ENCODE results near the gene CHMP1A. TPM values are rescaled to one million over a fixed set of nuclear protein-coding genes. Genes with fewer than 3 reads are reported as not detected.

CHMP1A gene
- total and polyA plus RNA-seq, 2 donors (not counting 1 experiment from before 2014, with no cell fraction given), result 61.0 to 66.2 TPM

Other genes with a start within 250 kb of the CHMP1A start
- gene ANKRD11, start 167.1 kb downstream of the CHMP1A start, total RNA-seq, result 39.8 and 71.2 TPM in 2 replicates
- 41.5 and 48.8 TPM in 2 replicates for gene ANKRD11, start 167.1 kb downstream of the CHMP1A start, polyA plus RNA-seq
- gene SPG7, start 149.3 kb downstream of the CHMP1A start, total RNA-seq, result 83.5 and 107 TPM in 2 replicates
- 35.1 and 53.3 TPM in 2 replicates for gene SPG7, start 149.3 kb downstream of the CHMP1A start, polyA plus RNA-seq
- 3,823 and 3,824 TPM in 2 replicates for gene RPL13, start 97.0 kb downstream of the CHMP1A start, total RNA-seq
- gene RPL13, start 97.0 kb downstream of the CHMP1A start, polyA plus RNA-seq, result 1,441 and 1,442 TPM in 2 replicates
- gene CPNE7, start 82.0 kb downstream of the CHMP1A start, total RNA-seq, result 13.1 and 53.0 TPM in 2 replicates
- 10.2 and 14.5 TPM in 2 replicates for gene CPNE7, start 82.0 kb downstream of the CHMP1A start, polyA plus RNA-seq
- under 0.01 and 0.17 TPM in 2 replicates for gene DPEP1, start 44.1 kb downstream of the CHMP1A start, total RNA-seq
- not detected in 2 replicates for gene DPEP1, start 44.1 kb downstream of the CHMP1A start, polyA plus RNA-seq
- gene SPATA33, start 128 bp upstream of the CHMP1A start, total RNA-seq, result 1.5 and 2.0 TPM in 2 replicates
- 2.8 and 5.2 TPM in 2 replicates for gene SPATA33, start 128 bp upstream of the CHMP1A start, polyA plus RNA-seq
- gene CDK10, start 29.0 kb upstream of the CHMP1A start, total RNA-seq, result 37.5 and 41.9 TPM in 2 replicates
- 22.9 and 27.3 TPM in 2 replicates for gene CDK10, start 29.0 kb upstream of the CHMP1A start, polyA plus RNA-seq
- 7.3 and 10.3 TPM in 2 replicates for gene SPATA2L, start 44.0 kb upstream of the CHMP1A start, total RNA-seq
- 1.7 and 1.8 TPM in 2 replicates for gene SPATA2L, start 44.0 kb upstream of the CHMP1A start, polyA plus RNA-seq
- gene VPS9D1, start 63.2 kb upstream of the CHMP1A start, total RNA-seq, result 7.2 and 13.0 TPM in 2 replicates
- gene VPS9D1, start 63.2 kb upstream of the CHMP1A start, polyA plus RNA-seq, result 6.3 and 6.4 TPM in 2 replicates
- gene ZNF276, start 63.8 kb upstream of the CHMP1A start, total RNA-seq, result 12.7 and 12.8 TPM in 2 replicates
- 6.2 and 7.3 TPM in 2 replicates for gene ZNF276, start 63.8 kb upstream of the CHMP1A start, polyA plus RNA-seq
- 1.8 and 5.1 TPM in 2 replicates for gene FANCA, start 158.9 kb upstream of the CHMP1A start, total RNA-seq
- 6.9 and 26.1 TPM in 2 replicates for gene FANCA, start 158.9 kb upstream of the CHMP1A start, polyA plus RNA-seq
- gene SPIRE2, start 170.8 kb upstream of the CHMP1A start, total RNA-seq, result 2.6 and 3.8 TPM in 2 replicates
- gene SPIRE2, start 170.8 kb upstream of the CHMP1A start, polyA plus RNA-seq, result 0.59 and 1.8 TPM in 2 replicates
- gene TCF25, start 215.9 kb upstream of the CHMP1A start, total RNA-seq, result 171 and 176 TPM in 2 replicates
- 150 and 158 TPM in 2 replicates for gene TCF25, start 215.9 kb upstream of the CHMP1A start, polyA plus RNA-seq